Measurements from ENCODE around the gene TOX2. TPM values are rescaled to one million over a fixed set of nuclear protein-coding genes. Genes with fewer than 3 reads are reported as not detected.

The TOX2 gene
- polyA plus RNA-seq, 1 donor: 4.7 TPM

- Histone ChIP-seq H3K27me3 (ENCODE audit: control insufficient read depth, insufficient read depth, low read length) (peaks cover 24% of the 10 kb centered on the region), H3K27ac (ENCODE audit: low read length) (no peak overlapping the region), H3K9me3 (ENCODE audit: control insufficient read depth, low read depth, low read length) (no peaks in the 10 kb centered on the region), H3K4me1 (ENCODE audit: control insufficient read depth, insufficient read depth, low read length) (peaks cover 8% of the 10 kb centered on the region), H3K36me3 (ENCODE audit: control insufficient read depth, insufficient read depth, low read length) (no peaks in the 10 kb centered on the region), H3K4me3 (ENCODE audit: low read length) (no peak overlapping the region)
- no peak for DNase-seq
- no CpG with 5 or more reads among the region's 2 CpGs for WGBS (ENCODE audit: insufficient coverage, low lambda C conversion rate)
Observed at GRCh38 chr20:44018942-44019637, 104.4 kb downstream of the TOX2 start.

DNA sequence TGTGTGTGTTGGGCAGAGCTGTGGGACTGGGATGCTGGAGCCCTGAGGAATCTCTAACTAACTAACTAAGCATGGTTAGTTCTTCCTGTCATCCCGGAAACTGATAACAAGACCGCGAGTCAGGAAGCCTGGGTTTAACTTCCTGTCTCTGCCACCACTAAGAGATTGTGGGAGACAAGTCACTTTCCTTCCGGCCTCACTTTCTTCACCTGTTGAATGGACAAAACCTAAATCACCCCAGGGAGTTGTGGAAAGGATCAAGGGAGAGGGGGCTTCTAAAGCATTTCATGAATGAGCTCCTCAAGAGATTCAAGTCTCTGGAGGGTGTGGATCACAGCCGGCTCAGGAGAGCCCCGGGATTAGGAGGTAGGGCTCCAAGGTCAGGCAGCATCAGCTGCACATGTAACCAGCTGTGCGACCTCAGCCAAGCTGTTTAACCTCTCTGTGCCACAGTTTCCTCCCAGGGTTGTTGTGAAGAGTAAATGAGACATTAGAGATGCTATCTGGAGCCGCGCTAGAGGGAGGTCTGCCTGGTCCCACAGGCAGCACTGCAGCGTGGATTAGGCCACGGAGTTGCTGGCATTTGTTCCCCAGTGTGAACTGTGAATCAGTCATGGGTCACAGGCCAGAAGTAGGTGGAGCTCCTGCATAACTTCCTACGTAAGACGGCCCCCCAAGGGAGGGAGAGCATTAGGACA is 105.1 kb downstream of the TOX2 start:
- Histone ChIP-seq H3K4me3 (ENCODE audit: low read length) (no peak overlapping the region), H3K4me1 (ENCODE audit: control insufficient read depth, insufficient read depth, low read length) (peaks cover 8% of the 10 kb centered on the region), H3K27me3 (ENCODE audit: control insufficient read depth, insufficient read depth, low read length) (peaks cover 20% of the 10 kb centered on the region), H3K36me3 (ENCODE audit: control insufficient read depth, insufficient read depth, low read length) (no peaks in the 10 kb centered on the region), H3K27ac (ENCODE audit: low read length) (no peak overlapping the region), H3K9me3 (ENCODE audit: control insufficient read depth, low read depth, low read length) (no peaks in the 10 kb centered on the region)
- no CpG with 5 or more reads among the region's 13 CpGs for WGBS (ENCODE audit: insufficient coverage, low lambda C conversion rate)
- DNase-seq: no peak

GRCh38 chr20:44020406-44021148 is 105.9 kb downstream of the TOX2 start:
- WGBS (ENCODE audit: insufficient coverage, low lambda C conversion rate): no CpG with 5 or more reads among the region's 12 CpGs

DNA sequence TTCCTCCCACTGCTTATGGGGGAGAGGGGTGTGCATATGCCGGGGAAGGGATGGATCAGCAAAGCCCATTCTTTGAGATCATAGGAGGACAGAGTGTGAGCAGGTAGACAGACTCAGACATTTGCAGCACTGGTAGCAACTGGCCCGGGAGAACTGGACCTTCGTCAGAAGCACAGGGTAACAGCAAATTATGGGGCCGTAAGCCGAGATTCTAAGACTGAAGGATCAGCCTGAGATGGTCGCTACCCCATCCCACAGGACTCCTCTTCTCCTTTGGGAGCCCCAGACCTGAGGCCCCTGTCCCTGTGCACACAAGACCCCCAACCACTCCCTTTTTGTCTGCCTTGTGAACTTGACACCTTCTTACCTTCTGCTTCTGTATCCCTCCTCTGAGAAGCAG is 106.5 kb downstream of the TOX2 start:
- Histone ChIP-seq H3K27me3 (ENCODE audit: control insufficient read depth, insufficient read depth, low read length) (peaks cover 13% of the 10 kb centered on the region), H3K4me3 (ENCODE audit: low read length) (no peak overlapping the region), H3K27ac (ENCODE audit: low read length) (no peak overlapping the region), H3K9me3 (ENCODE audit: control insufficient read depth, low read depth, low read length) (no peaks in the 10 kb centered on the region), H3K4me1 (ENCODE audit: control insufficient read depth, insufficient read depth, low read length) (peaks cover 6% of the 10 kb centered on the region), H3K36me3 (ENCODE audit: control insufficient read depth, insufficient read depth, low read length) (no peaks in the 10 kb centered on the region)
- WGBS (ENCODE audit: insufficient coverage, low lambda C conversion rate): no CpG with 5 or more reads among the region's 6 CpGs
- DNase-seq: no peak

More at GRCh38 chr20:44020406-44021148, 105.9 kb downstream of the TOX2 start:
- H3K27ac ChIP-seq (ENCODE audit: low read length): no peak overlapping the region
- DNase-seq: no peak
- no peaks in the 10 kb centered on the region for H3K36me3 ChIP-seq (ENCODE audit: control insufficient read depth, insufficient read depth, low read length)
- peaks cover 18% of the 10 kb centered on the region for H3K27me3 ChIP-seq (ENCODE audit: control insufficient read depth, insufficient read depth, low read length)
- H3K4me3 ChIP-seq (ENCODE audit: low read length): no peak overlapping the region
- H3K9me3 ChIP-seq (ENCODE audit: control insufficient read depth, low read depth, low read length): no peaks in the 10 kb centered on the region
- H3K4me1 ChIP-seq (ENCODE audit: control insufficient read depth, insufficient read depth, low read length): peaks cover 6% of the 10 kb centered on the region

DNA sequence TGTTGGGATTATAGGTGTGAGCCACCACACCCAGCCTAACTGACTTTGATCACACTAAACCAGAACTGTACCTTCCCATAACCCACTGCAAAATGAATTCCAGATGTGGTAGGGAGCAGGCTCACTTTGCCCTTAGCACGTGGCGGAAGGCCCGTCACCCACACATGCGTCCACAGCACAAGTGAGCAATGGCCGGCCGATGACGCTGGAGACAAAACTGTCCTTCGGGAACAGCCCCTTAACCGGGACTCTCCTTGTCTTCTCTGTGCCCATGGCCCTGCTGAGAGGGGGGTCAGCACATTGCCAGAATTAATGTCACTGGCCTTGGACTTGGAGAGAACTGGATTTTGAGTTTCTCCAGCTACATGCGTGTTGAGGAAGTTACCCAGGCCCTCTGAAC is 107.2 kb downstream of the TOX2 start:
- peaks cover 13% of the 10 kb centered on the region for H3K27me3 ChIP-seq (ENCODE audit: control insufficient read depth, insufficient read depth, low read length)
- peaks cover 6% of the 10 kb centered on the region for H3K4me1 ChIP-seq (ENCODE audit: control insufficient read depth, insufficient read depth, low read length)
- H3K9me3 ChIP-seq (ENCODE audit: control insufficient read depth, low read depth, low read length): no peaks in the 10 kb centered on the region
- H3K4me3 ChIP-seq (ENCODE audit: low read length): no peak overlapping the region
- no peak overlapping the region for H3K27ac ChIP-seq (ENCODE audit: low read length)
- no peak for DNase-seq
- 100% methylated on average over 1 of the region's 10 CpGs for WGBS (ENCODE audit: insufficient coverage, low lambda C conversion rate)
- no peaks in the 10 kb centered on the region for H3K36me3 ChIP-seq (ENCODE audit: control insufficient read depth, insufficient read depth, low read length)

DNA sequence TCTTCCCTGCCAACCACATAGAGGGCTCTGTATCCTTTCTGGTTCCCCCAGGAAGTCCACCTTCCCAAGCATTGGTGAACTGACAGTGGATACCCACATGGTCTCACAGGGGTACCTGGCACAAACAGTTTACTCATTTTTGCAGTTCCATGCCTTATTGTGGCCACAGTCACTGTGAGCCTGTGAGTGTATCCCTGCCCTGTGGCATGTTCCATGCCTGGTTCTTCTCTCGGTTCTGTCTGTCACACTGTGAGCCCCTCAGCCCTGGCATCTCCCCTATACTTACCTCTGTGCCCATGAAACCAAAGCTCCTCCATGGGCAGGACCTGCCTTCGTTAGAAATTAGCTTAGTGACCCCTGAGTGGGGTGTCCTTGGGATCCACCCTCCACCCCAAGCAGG is 107.8 kb downstream of the TOX2 start:
- Histone ChIP-seq H3K27ac (ENCODE audit: low read length) (no peak overlapping the region), H3K27me3 (ENCODE audit: control insufficient read depth, insufficient read depth, low read length) (peaks cover 13% of the 10 kb centered on the region), H3K36me3 (ENCODE audit: control insufficient read depth, insufficient read depth, low read length) (no peaks in the 10 kb centered on the region), H3K9me3 (ENCODE audit: control insufficient read depth, low read depth, low read length) (no peaks in the 10 kb centered on the region), H3K4me3 (ENCODE audit: low read length) (no peak overlapping the region), H3K4me1 (ENCODE audit: control insufficient read depth, insufficient read depth, low read length) (peaks cover 6% of the 10 kb centered on the region)
- no CpG with 5 or more reads among the region's 2 CpGs for WGBS (ENCODE audit: insufficient coverage, low lambda C conversion rate)
- DNase-seq: no peak

- H3K4me3 ChIP-seq (ENCODE audit: low read length): no peak overlapping the region
- H3K9me3 ChIP-seq (ENCODE audit: control insufficient read depth, low read depth, low read length): no peaks in the 10 kb centered on the region
- peaks cover under 1% of the 10 kb centered on the region for H3K4me1 ChIP-seq (ENCODE audit: control insufficient read depth, insufficient read depth, low read length)
- peaks cover 15% of the 10 kb centered on the region for H3K27me3 ChIP-seq (ENCODE audit: control insufficient read depth, insufficient read depth, low read length)
- WGBS (ENCODE audit: insufficient coverage, low lambda C conversion rate): 19% methylated on average over 2 of the region's 10 CpGs
- DNase-seq: no peak
- no peak overlapping the region for H3K27ac ChIP-seq (ENCODE audit: low read length)
- H3K36me3 ChIP-seq (ENCODE audit: control insufficient read depth, insufficient read depth, low read length): no peaks in the 10 kb centered on the region
Observed at GRCh38 chr20:44023515-44024371, 109.1 kb downstream of the TOX2 start.

- DNase-seq: no peak
- WGBS (ENCODE audit: insufficient coverage, low lambda C conversion rate): no CpG with 5 or more reads among the region's 7 CpGs
- H3K4me1 ChIP-seq (ENCODE audit: control insufficient read depth, insufficient read depth, low read length): no peaks in the 10 kb centered on the region
- H3K27me3 ChIP-seq (ENCODE audit: control insufficient read depth, insufficient read depth, low read length): peaks cover 8% of the 10 kb centered on the region
- H3K9me3 ChIP-seq (ENCODE audit: control insufficient read depth, low read depth, low read length): no peaks in the 10 kb centered on the region
- H3K36me3 ChIP-seq (ENCODE audit: control insufficient read depth, insufficient read depth, low read length): no peaks in the 10 kb centered on the region
- H3K4me3 ChIP-seq (ENCODE audit: low read length): no peak overlapping the region
- H3K27ac ChIP-seq (ENCODE audit: low read length): no peak overlapping the region
Observed at GRCh38 chr20:44024820-44025580, 110.3 kb downstream of the TOX2 start.

- H3K4me1 ChIP-seq (ENCODE audit: control insufficient read depth, insufficient read depth, low read length): no peaks in the 10 kb centered on the region
- no CpG with 5 or more reads among the region's 6 CpGs for WGBS (ENCODE audit: insufficient coverage, low lambda C conversion rate)
- no peaks in the 10 kb centered on the region for H3K9me3 ChIP-seq (ENCODE audit: control insufficient read depth, low read depth, low read length)
- no peak overlapping the region for H3K4me3 ChIP-seq (ENCODE audit: low read length)
- DNase-seq: no peak
- H3K27me3 ChIP-seq (ENCODE audit: control insufficient read depth, insufficient read depth, low read length): peaks cover 8% of the 10 kb centered on the region
- no peak overlapping the region for H3K27ac ChIP-seq (ENCODE audit: low read length)
- H3K36me3 ChIP-seq (ENCODE audit: control insufficient read depth, insufficient read depth, low read length): no peaks in the 10 kb centered on the region
Observed at GRCh38 chr20:44025756-44026155, 111.1 kb downstream of the TOX2 start.

All from large intestine (tissue), 3 donors.